HEK293T (cell line): ENCODE measurements around the gene MT1HL1.

Source experiments
- ARNT ChIP-seq: fragments of 450-650 bp; IDR thresholded peaks from 2 replicates; pipeline ENCODE4 v1.6.1; 2017; ENCODE audit warnings: mild to moderate bottlenecking
- BHLHE40 ChIP-seq: fragments of 450-650 bp; IDR thresholded peaks from 2 replicates; pipeline ENCODE4 v1.6.1; 2016; ENCODE audit warnings: mild to moderate bottlenecking, moderate library complexity, borderline replicate concordance
- ELF4 ChIP-seq: fragments of 450-650 bp; IDR thresholded peaks from 2 replicates; pipeline ENCODE4 v1.6.1; 2017; ENCODE audit warnings: antibody characterized with exemption
- FOXA1 ChIP-seq: fragments of 450-650 bp; IDR thresholded peaks from 2 replicates; pipeline ENCODE4 v1.6.1; 2016; ENCODE audit warnings: mild to moderate bottlenecking
- FOXK2 ChIP-seq: fragments of 450-650 bp; IDR thresholded peaks from 2 replicates; pipeline ENCODE4 v1.6.1; 2016; ENCODE audit warnings: mild to moderate bottlenecking
- FOXM1 ChIP-seq: fragments of 450-650 bp; IDR thresholded peaks from 2 replicates; pipeline ENCODE4 v1.6.1; 2017; ENCODE audit warnings: mild to moderate bottlenecking, borderline replicate concordance
- HDGF ChIP-seq: fragments of 450-650 bp; IDR thresholded peaks from 2 replicates; pipeline ENCODE4 v1.6.1; 2017; ENCODE audit warnings: antibody characterized with exemption, borderline replicate concordance
- LEF1 ChIP-seq: fragments of 450-650 bp; IDR thresholded peaks from 2 replicates; pipeline ENCODE4 v1.6.1; 2017; ENCODE audit warnings: mild to moderate bottlenecking, borderline replicate concordance
- NFRKB ChIP-seq: fragments of 450-650 bp; IDR thresholded peaks from 2 replicates; pipeline ENCODE4 v1.6.1; 2016; ENCODE audit warnings: mild to moderate bottlenecking, moderate library complexity
- SUZ12 ChIP-seq: fragments of 450-650 bp; IDR thresholded peaks from 2 replicates; pipeline ENCODE4 v1.6.1; 2016; ENCODE audit warnings: mild to moderate bottlenecking
- TARDBP ChIP-seq: fragments of 450-650 bp; IDR thresholded peaks from 2 replicates; pipeline ENCODE4 v1.6.1; 2016
- ZNF384 ChIP-seq: fragments of 450-650 bp; IDR thresholded peaks from 2 replicates; pipeline ENCODE4 v1.6.1; 2016

DNA sequence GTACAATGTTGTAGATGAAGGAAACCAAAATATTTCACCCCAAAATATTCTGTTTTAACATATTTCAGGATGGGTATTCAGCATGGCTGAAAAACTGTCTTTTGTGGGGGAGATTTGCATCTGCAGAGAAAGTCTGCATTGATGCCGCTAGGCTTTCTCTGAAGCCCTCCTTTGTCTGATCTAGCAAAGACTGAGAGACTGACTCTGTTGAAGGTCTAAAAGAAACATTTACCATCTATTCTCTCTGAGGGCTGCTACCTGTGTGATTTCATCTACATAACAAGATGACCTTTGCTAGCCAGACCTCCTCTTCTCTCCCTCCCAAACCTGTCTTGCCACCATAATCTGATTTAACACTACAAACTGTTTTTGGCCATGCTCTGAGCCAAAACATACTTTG is 12.4 kb upstream of the MT1HL1 start:
- TF ChIP-seq ELF4 (no peak), TARDBP (no peak), FOXM1 (no peak), NFRKB (no peak), LEF1 (no peak), FOXA1 (no peak), SUZ12 (no peak), ARNT (no peak), BHLHE40 (no peak), HDGF (no peak), ZNF384 (no peak), FOXK2 (no peak)
